ENCODE data around the gene DPF3. TPM values are rescaled to one million over a fixed set of nuclear protein-coding genes. Genes with fewer than 3 reads are reported as not detected.

Gene DPF3
- total RNA-seq, 4 donors from 2014 or later = under 0.01 to 2.7 (median 0.61) TPM; not detected in 1

DNA sequence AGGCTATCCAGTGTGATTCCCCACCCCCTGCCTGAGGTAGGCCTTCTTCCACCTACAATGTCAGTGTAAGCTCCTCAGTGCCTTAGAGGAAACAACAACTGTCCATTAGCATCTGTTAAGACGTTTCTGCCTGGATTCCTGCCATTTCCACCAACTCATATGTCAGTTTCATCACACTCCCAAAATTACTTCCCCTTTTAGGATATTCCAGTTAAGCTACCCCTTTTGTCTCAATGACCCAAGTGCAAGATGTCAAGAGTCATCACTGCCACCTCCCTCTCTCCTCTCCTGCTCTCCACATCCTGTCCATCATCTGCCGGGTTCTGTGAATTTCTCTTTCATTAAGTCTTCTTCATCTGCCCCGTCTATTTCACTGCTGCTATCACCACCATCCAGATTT, 189.4 kb downstream of the DPF3 start:
- no peak for TF ChIP-seq POLR2A (IDR thresholded peaks at IDR 0.05)
- TF ChIP-seq CTCF (IDR thresholded peaks at IDR 0.05) = no peak

DNA sequence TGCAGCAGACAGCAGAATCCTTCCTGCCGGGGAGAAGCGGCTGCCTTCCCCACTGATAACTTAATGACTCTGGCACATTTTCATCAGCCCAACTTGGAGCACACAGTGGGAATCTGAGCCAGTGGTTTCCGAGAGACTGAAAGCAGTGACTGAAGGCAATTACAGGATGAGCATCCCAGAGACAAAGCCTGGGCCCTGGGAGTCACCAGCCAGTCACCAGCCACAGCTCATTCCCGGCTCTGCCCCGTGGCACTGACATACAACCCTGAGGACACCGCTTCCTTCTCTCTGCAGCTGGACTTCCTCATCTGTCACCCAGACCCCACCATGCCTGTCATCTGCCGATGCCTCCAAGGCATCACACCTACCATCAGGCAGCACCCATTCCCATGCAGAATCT, 192.3 kb downstream of the DPF3 start:
- no peak for DNase-seq
- intact Hi-C loops (cut with DNase I) = no loop called here
- 46 to 72% methylated on average over 3 to 7 of the region's 7 CpGs for WGBS, 2 donors

More for the DNA sequence above, 189.4 kb downstream of the DPF3 start:
- 62 to 63% methylated on average over 3 of the region's 3 CpGs for whole genome bisulfite sequencing, 2 donors
- H3K4me1 ChIP-seq = no peaks in the 10 kb centered on the region
- no peak overlapping the region for H3K27ac ChIP-seq
- H3K9me3 ChIP-seq = no peaks in the 10 kb centered on the region
- peaks cover 0 to 9% (median 0%) of the 10 kb centered on the region in 4 donors for H3K27me3 ChIP-seq
- H3K4me3 ChIP-seq = no peak overlapping the region
- H3K36me3 ChIP-seq = no peaks in the 10 kb centered on the region
- DNase-seq = no peak
- intact Hi-C loops (cut with DNase I) = no loop called here

DNA sequence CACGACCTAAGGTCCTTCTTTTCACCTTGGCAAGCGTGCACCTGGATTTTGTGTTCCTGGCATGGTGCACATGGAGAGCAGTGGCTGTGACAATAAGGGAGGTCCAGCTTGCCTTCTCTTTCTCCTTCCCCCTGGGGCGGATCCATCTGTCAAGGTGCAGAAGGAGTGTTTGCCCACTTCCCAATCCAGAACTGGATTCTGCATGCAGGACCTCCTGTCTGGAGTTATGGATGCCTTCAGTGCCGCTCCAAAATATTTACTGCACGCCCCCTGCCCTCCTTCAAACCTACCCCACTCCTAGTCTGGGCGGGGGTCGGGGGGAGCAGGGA, 192.7 kb downstream of the DPF3 start:
- 52 to 59% methylated on average over 3 to 6 of the region's 7 CpGs for WGBS, 2 donors
- DNase-seq = no peak

More for the DNA sequence above, 192.3 kb downstream of the DPF3 start:
- TF ChIP-seq POLR2A (IDR thresholded peaks at IDR 0.05) (no peak), CTCF (IDR thresholded peaks at IDR 0.05) (no peak)
- Histone ChIP-seq H3K9me3 (no peaks in the 10 kb centered on the region), H3K27me3 (peaks cover 0 to 9% (median 0%) of the 10 kb centered on the region in 4 donors), H3K27ac (no peak overlapping the region), H3K36me3 (no peaks in the 10 kb centered on the region), H3K4me1 (no peaks in the 10 kb centered on the region), H3K4me3 (no peak overlapping the region)

GRCh38 chr14:72700338-72701236, 193.3 kb downstream of the DPF3 start:
- H3K4me1 ChIP-seq = no peaks in the 10 kb centered on the region
- intact Hi-C loops (cut with DNase I) = no loop called here
- H3K27me3 ChIP-seq = peaks cover 0 to 9% (median 0%) of the 10 kb centered on the region in 4 donors
- WGBS, 2 donors = 74 to 84% methylated on average over 9 to 10 of the region's 12 CpGs
- no peaks in the 10 kb centered on the region for H3K9me3 ChIP-seq
- TF ChIP-seq CTCF (IDR thresholded peaks at IDR 0.05) = no peak
- TF ChIP-seq POLR2A (IDR thresholded peaks at IDR 0.05) = no peak
- H3K4me3 ChIP-seq = no peak overlapping the region
- H3K27ac ChIP-seq = no peak overlapping the region
- H3K36me3 ChIP-seq = no peaks in the 10 kb centered on the region
- DNase-seq = no peak

More for the DNA sequence above, 192.7 kb downstream of the DPF3 start:
- Histone ChIP-seq H3K4me3 (no peak overlapping the region), H3K27me3 (peaks cover 0 to 9% (median 0%) of the 10 kb centered on the region in 4 donors), H3K9me3 (no peaks in the 10 kb centered on the region), H3K4me1 (no peaks in the 10 kb centered on the region), H3K27ac (no peak overlapping the region), H3K36me3 (no peaks in the 10 kb centered on the region)
- TF ChIP-seq CTCF (IDR thresholded peaks at IDR 0.05) (no peak), POLR2A (IDR thresholded peaks at IDR 0.05) (no peak)
- intact Hi-C loops (cut with DNase I) = no loop called here

DNA sequence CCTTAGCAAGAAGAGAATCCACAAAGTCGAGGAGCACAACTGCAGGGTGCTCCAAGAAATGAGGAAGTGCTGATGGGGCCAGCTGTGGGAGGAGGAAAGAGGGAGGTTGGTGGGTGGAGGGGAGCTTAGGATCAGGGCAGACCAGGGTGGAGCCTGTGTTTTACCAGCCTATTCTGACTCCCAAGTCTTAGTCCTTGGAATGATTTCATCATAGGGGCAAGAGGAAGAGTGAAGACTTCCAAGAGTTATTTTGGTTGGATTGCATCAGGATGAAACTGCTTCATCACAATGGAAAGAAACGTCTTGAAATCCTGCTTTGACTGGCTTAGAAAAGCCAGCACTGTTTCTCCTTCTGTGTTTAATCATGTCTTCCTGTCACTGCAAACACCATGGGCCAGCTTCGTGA, 194.0 kb downstream of the DPF3 start:
- no peaks in the 10 kb centered on the region for H3K4me1 ChIP-seq
- no peak for DNase-seq
- no peak overlapping the region for H3K4me3 ChIP-seq
- no peaks in the 10 kb centered on the region for H3K9me3 ChIP-seq
- H3K27me3 ChIP-seq = peaks cover 0 to 9% (median 0%) of the 10 kb centered on the region in 4 donors
- intact Hi-C loops (cut with DNase I) = no loop called here
- WGBS, 2 donors = 17 to 21% methylated on average over 3 of the region's 3 CpGs
- no peak for TF ChIP-seq CTCF (IDR thresholded peaks at IDR 0.05)
- TF ChIP-seq POLR2A (IDR thresholded peaks at IDR 0.05) = no peak
- H3K27ac ChIP-seq = no peak overlapping the region
- H3K36me3 ChIP-seq = no peaks in the 10 kb centered on the region

Data from esophagus squamous epithelium (tissue), 5 donors.